ENCODE results near the gene FAM222A.

Gene FAM222A

DNA sequence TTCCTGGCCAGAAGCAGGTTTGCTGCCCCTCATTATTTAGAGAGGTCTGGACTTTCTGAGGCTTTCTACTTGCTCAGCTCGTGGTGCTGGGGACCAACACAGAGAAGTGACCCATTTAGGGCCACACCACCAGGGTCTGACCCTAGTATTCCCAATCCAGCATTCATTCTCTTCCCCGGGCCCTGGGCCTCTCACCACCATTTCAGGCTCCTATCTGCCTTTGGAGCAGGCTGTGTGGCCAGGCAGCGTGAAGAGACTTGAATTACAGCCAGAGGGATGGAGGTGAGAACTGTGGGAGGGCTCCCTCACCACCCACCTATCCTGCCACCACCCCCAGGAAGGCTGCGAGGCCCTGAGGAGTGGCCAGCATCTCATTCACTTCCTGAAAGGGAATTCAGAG is 24.6 kb downstream of the FAM222A start:
- DNase-seq (ENCODE audit: low spot score): no peak

GRCh38 chr12:109738878-109739665 is 25.4 kb downstream of the FAM222A start:
- DNase-seq (ENCODE audit: low spot score): no peak

GRCh38 chr12:109739747-109740693 is 26.4 kb downstream of the FAM222A start:
- DNase-seq (ENCODE audit: low spot score): no peak

DNA sequence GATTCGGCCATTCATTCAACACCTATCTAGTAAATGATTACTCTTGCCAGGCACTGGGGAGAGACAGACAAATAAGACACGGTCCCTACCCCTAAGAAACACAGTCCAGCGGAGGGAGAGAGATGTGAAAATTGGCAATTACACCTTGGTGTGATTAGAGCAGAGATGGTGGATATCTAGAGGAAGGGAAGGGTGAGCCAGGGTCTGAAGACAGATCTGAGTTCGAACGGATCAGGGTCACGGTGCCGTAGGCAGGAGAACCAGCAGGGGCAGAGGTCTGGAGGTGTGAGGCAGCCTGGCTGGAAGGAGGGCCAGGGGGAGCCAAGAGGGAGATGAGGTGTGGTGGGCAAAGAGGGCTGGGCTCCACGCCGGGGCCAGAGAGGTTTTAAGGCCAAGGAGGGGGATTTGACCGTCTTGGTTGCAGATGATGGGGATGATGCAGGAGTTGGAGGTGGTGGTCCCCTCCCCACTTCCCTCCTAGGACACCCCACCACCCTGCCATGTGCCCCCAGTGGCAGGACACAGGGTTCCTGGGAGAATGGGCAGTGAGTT is 27.1 kb downstream of the FAM222A start:
- no peak for DNase-seq (ENCODE audit: low spot score)

- DNase-seq (ENCODE audit: low spot score): no peak
Observed at GRCh38 chr12:109741286-109741969, 27.8 kb downstream of the FAM222A start.

GRCh38 chr12:109741970-109742703 is 28.5 kb downstream of the FAM222A start:
- DNase-seq (ENCODE audit: low spot score): no peak

GRCh38 chr12:109743076-109743910 is 29.7 kb downstream of the FAM222A start:
- DNase-seq (ENCODE audit: low spot score): no peak

DNA sequence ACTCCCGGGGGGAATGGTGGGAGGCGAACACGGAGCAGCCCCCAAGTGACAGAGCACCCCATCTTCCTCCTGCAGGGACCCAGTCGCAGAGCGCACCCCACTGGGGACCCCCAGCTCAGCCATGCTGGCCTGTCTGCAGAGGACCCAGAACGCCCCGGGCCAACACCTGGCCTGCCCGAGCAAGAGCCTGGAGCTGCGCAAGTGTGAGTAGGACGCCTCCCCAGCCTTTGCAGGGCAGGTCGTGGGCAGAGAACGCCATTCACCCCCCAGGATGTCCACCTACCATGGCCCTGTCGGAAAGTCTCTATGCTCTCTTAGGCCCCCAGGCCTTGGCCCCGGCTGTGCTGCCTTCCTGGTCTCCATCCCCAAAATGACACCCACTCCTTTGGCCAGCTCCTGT is 30.4 kb downstream of the FAM222A start:
- no peak for DNase-seq (ENCODE audit: low spot score)

DNA sequence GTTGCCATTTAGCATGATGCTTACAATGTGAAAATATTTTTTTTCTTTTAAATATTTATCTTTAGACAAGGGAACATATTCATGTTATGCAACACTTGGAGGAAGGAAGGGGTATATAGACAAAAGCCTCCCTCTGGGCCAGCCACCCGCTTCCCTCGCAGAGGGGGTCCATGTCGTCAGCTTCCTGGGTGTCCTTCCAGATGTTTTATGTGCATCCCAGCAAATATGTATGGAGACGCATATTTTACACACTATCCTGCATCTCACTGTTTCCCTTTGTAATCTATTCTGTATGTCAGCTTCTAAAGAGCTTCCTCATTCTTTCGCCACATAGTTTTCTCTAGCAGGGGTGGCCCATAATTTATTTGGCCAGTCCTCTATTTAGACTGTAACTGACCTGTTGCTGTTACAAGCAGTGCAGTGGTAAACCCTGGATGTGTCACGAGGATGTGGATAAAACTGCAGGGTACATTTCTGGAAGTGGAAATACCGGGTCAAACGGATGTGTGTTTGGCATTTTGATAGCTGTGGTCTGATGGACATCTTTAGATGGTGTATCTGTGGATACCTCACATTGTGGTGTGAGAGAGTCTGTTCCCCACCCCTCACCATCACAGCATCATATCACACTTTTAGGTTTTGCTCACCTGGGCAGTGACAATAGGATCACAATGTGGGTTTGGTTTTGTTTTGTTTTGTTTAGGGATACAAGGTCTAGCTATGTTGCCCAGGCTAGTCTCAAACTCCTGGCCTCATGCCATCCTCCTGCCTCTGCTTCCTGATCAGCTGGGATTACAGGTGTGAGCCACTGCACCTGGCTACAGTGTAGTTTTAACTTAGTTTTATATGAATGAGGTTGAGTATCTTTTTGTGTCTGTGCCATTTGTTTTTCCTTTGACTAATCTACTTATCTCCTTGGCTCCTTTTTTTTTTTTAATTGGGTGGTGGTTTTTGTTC is 31.6 kb downstream of the FAM222A start:
- DNase-seq (ENCODE audit: low spot score): no peak

- DNase-seq (ENCODE audit: low spot score): no peak
Observed at GRCh38 chr12:109752117-109753053, 38.8 kb downstream of the FAM222A start.

DNA sequence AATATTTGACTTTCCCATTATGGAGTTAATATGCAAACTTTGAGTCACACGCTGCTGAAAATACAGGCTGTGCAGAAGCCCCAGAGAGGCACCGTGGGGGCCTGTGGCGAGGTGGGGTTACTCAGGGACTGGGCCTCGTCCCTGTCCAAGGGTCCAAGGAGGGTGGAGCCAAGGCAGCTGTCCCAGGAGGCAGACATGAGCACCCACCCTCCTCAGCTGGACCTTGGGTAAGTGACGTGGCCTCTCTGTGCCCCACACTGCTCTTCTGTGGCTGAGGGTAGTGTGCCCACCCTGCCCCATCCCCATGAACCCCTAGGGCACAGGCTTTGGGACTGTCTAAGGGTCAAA is 39.4 kb downstream of the FAM222A start:
- DNase-seq (ENCODE audit: low spot score): no peak

DNA sequence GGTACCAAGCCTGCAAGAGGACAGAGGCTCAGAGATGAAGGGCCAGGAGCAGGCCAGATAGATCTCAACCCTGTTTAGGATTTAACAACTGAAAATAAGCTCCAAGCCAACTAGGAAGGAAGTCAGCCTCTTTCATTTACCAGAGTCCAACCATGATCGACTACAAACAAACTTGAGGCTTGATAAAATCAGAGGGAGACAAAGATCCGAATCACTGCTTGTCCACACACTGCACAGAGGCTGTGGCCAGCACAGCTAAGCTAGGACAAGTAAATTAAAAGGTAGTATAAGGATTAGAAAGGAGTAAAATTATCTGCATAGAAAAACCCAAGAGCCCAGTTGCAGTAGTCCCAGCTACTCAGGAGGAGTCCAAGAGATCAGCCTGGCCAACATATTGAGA is 40.3 kb downstream of the FAM222A start:
- no peak for DNase-seq (ENCODE audit: low spot score)

DNA sequence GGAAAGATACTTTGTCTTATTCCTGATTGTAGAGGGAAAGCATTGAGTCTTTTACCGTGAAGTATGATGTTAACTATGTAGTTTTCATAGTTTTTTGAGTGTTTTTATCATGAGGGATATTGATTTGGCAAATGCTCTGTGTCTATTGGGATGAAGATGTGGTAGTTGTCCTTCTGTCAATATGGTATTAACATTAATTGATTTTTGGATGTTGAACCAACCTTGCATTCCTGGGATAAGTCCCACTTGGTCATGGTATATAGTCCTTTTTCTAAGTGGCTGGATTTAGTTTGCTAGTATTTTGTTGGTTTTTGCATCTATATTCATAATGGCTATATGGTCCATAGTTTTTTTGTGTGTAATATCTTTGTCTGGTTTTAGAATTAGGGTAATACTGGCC is 42.8 kb downstream of the FAM222A start:
- no peak for DNase-seq (ENCODE audit: low spot score)

DNA sequence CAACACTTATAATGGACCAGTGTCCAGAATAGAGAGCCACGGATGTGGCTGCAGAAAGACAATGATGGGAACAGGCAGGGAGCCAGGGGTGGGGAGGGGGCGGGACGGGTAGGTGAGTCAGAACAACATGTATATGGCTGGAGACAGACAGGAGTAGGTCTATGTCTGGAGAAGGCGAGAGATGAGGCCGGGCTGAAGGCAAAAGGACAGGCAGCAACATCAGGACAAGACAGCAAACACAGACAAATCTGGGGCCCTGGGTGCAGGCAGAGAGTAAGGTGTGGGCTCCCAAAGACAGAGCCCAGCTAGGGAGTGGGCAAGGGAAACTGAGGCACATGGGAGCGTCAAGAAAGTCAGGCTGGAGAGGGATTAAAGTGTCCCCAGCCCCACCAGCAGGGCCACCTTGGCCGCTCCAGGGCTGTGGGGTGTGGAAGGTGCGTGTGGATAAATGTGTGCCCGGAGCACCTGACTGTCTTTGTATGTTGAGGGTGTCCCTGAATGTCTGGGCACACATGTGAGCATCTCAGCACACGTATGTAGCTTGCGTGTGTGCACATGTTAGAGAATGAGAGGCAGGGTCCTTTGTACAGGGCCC is 44.1 kb downstream of the FAM222A start:
- DNase-seq (ENCODE audit: low spot score): no peak

GRCh38 chr12:109758426-109759420 is 45.1 kb downstream of the FAM222A start:
- DNase-seq (ENCODE audit: low spot score): no peak

DNA sequence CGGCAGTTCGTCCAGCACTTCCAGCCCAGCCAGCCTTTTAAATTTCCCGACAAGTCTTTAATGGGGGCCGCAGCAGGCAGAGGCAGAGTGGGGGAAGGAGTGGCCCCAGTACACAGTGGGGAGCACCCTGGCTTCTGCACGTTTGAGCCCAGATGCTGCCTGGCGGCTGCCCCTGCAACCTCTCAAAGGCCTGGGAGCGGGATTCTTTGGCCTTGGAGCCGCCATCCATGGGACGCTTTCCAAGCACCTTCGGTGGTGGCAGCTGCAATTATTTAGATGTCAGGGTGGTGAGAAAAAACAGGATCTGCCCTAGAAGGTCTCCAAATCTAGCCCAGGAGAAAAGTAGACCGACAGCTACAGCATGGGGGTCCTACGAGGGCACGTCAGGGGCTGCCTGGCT is 46.0 kb downstream of the FAM222A start:
- no peak for DNase-seq (ENCODE audit: low spot score)
